ENCODE measurements around the gene TMEM213.

TMEM213 gene

GRCh38 chr7:138875794-138876193 lies 78.0 kb downstream of the TMEM213 start:
- TF ChIP-seq ZNF274 (IDR thresholded peaks at IDR 0.05; ENCODE audit: low read depth, low read length) (no peak), YY1 (IDR thresholded peaks at IDR 0.05; ENCODE audit: insufficient read depth, insufficient read length) (no peak), SUZ12 (IDR thresholded peaks at IDR 0.05; ENCODE audit: extremely low read depth, insufficient read depth, insufficient read length) (no peak)

GRCh38 chr7:138876326-138876725 lies 78.5 kb downstream of the TMEM213 start:
- H3K36me3 ChIP-seq (ENCODE audit: insufficient read depth, insufficient read length, low read length), result peaks cover 5% of the 10 kb centered on the region
- H3K9ac ChIP-seq (ENCODE audit: insufficient read length, low read depth), result no peak overlapping the region
- no peak for DNase-seq (ENCODE audit: low read depth, low spot score)
- no peaks in the 10 kb centered on the region for H3K9me3 ChIP-seq (ENCODE audit: insufficient read depth, low read length)
- H3K4me3 ChIP-seq (ENCODE audit: insufficient read length, low read depth), result no peak overlapping the region
- H3K27me3 ChIP-seq (ENCODE audit: insufficient read depth, insufficient read length), result no peaks in the 10 kb centered on the region
- TF ChIP-seq ZNF274 (IDR thresholded peaks at IDR 0.05; ENCODE audit: low read depth, low read length) (no peak), SUZ12 (IDR thresholded peaks at IDR 0.05; ENCODE audit: extremely low read depth, insufficient read depth, insufficient read length) (no peak), YY1 (IDR thresholded peaks at IDR 0.05; ENCODE audit: insufficient read depth, insufficient read length) (no peak)
- no peaks in the 10 kb centered on the region for H3K4me1 ChIP-seq (ENCODE audit: insufficient read depth, insufficient read length)

More at GRCh38 chr7:138875794-138876193, 78.0 kb downstream of the TMEM213 start:
- no peak for DNase-seq (ENCODE audit: low read depth, low spot score)
- no peaks in the 10 kb centered on the region for H3K4me1 ChIP-seq (ENCODE audit: insufficient read depth, insufficient read length)
- H3K9ac ChIP-seq (ENCODE audit: insufficient read length, low read depth), result no peak overlapping the region
- no peaks in the 10 kb centered on the region for H3K27me3 ChIP-seq (ENCODE audit: insufficient read depth, insufficient read length)
- no peaks in the 10 kb centered on the region for H3K9me3 ChIP-seq (ENCODE audit: insufficient read depth, low read length)
- H3K4me3 ChIP-seq (ENCODE audit: insufficient read length, low read depth), result no peak overlapping the region
- H3K36me3 ChIP-seq (ENCODE audit: insufficient read depth, insufficient read length, low read length), result peaks cover 3% of the 10 kb centered on the region

GRCh38 chr7:138878051-138878450 lies 80.3 kb downstream of the TMEM213 start:
- Histone ChIP-seq H3K4me3 (ENCODE audit: insufficient read length, low read depth) (no peak overlapping the region), H3K4me1 (ENCODE audit: insufficient read depth, insufficient read length) (no peaks in the 10 kb centered on the region), H3K36me3 (ENCODE audit: insufficient read depth, insufficient read length, low read length) (peaks cover 5% of the 10 kb centered on the region), H3K9me3 (ENCODE audit: insufficient read depth, low read length) (no peaks in the 10 kb centered on the region), H3K9ac (ENCODE audit: insufficient read length, low read depth) (no peak overlapping the region), H3K27me3 (ENCODE audit: insufficient read depth, insufficient read length) (no peaks in the 10 kb centered on the region)
- DNase-seq (ENCODE audit: low read depth, low spot score), result no peak
- no peak for TF ChIP-seq ZNF274 (IDR thresholded peaks at IDR 0.05; ENCODE audit: low read depth, low read length)
- no peak for TF ChIP-seq SUZ12 (IDR thresholded peaks at IDR 0.05; ENCODE audit: extremely low read depth, insufficient read depth, insufficient read length)
- no peak for TF ChIP-seq YY1 (IDR thresholded peaks at IDR 0.05; ENCODE audit: insufficient read depth, insufficient read length)

- Histone ChIP-seq H3K9me3 (ENCODE audit: insufficient read depth, low read length) (no peaks in the 10 kb centered on the region), H3K4me1 (ENCODE audit: insufficient read depth, insufficient read length) (no peaks in the 10 kb centered on the region), H3K9ac (ENCODE audit: insufficient read length, low read depth) (no peak overlapping the region), H3K36me3 (ENCODE audit: insufficient read depth, insufficient read length, low read length) (peaks cover 5% of the 10 kb centered on the region), H3K4me3 (ENCODE audit: insufficient read length, low read depth) (no peak overlapping the region), H3K27me3 (ENCODE audit: insufficient read depth, insufficient read length) (no peaks in the 10 kb centered on the region)
- no peak for TF ChIP-seq YY1 (IDR thresholded peaks at IDR 0.05; ENCODE audit: insufficient read depth, insufficient read length)
- no peak for TF ChIP-seq SUZ12 (IDR thresholded peaks at IDR 0.05; ENCODE audit: extremely low read depth, insufficient read depth, insufficient read length)
- no peak for TF ChIP-seq ZNF274 (IDR thresholded peaks at IDR 0.05; ENCODE audit: low read depth, low read length)
- no peak for DNase-seq (ENCODE audit: low read depth, low spot score)
These were observed 81.1 kb downstream of the TMEM213 start for GRCh38 chr7:138878856-138879255.

DNA sequence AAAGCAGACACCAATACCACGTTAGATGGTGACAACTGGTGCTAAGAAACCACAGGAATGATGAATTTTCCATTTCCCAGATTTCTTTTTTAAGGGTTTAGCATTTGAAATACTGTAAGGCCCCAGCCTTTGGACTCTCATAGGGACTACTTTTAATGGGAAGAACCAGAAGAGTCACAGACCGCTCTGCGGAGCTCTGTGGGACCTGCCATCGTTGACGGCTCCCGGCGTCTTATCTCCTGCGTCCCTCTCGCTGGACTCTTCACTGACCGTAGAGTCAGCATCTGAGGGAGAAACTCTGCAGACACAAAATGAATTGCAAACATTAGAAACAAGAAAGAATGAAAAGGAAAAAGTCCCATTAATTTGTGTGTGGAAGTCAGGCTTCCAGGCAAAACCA lies 81.6 kb downstream of the TMEM213 start:
- Histone ChIP-seq H3K36me3 (ENCODE audit: insufficient read depth, insufficient read length, low read length) (peaks cover 5% of the 10 kb centered on the region), H3K4me3 (ENCODE audit: insufficient read length, low read depth) (no peak overlapping the region), H3K9ac (ENCODE audit: insufficient read length, low read depth) (no peak overlapping the region), H3K27me3 (ENCODE audit: insufficient read depth, insufficient read length) (no peaks in the 10 kb centered on the region), H3K9me3 (ENCODE audit: insufficient read depth, low read length) (no peaks in the 10 kb centered on the region), H3K4me1 (ENCODE audit: insufficient read depth, insufficient read length) (no peaks in the 10 kb centered on the region)
- TF ChIP-seq YY1 (IDR thresholded peaks at IDR 0.05; ENCODE audit: insufficient read depth, insufficient read length) (no peak), ZNF274 (IDR thresholded peaks at IDR 0.05; ENCODE audit: low read depth, low read length) (no peak), SUZ12 (IDR thresholded peaks at IDR 0.05; ENCODE audit: extremely low read depth, insufficient read depth, insufficient read length) (no peak)
- DNase-seq (ENCODE audit: low read depth, low spot score), result no peak

GRCh38 chr7:138880881-138881578 lies 83.2 kb downstream of the TMEM213 start:
- DNase-seq (ENCODE audit: low read depth, low spot score), result no peak
- Histone ChIP-seq H3K4me1 (ENCODE audit: insufficient read depth, insufficient read length) (no peaks in the 10 kb centered on the region), H3K9ac (ENCODE audit: insufficient read length, low read depth) (no peak overlapping the region), H3K27me3 (ENCODE audit: insufficient read depth, insufficient read length) (no peaks in the 10 kb centered on the region), H3K9me3 (ENCODE audit: insufficient read depth, low read length) (no peaks in the 10 kb centered on the region), H3K36me3 (ENCODE audit: insufficient read depth, insufficient read length, low read length) (peaks cover 5% of the 10 kb centered on the region), H3K4me3 (ENCODE audit: insufficient read length, low read depth) (no peak overlapping the region)
- TF ChIP-seq SUZ12 (IDR thresholded peaks at IDR 0.05; ENCODE audit: extremely low read depth, insufficient read depth, insufficient read length) (no peak), ZNF274 (IDR thresholded peaks at IDR 0.05; ENCODE audit: low read depth, low read length) (no peak), YY1 (IDR thresholded peaks at IDR 0.05; ENCODE audit: insufficient read depth, insufficient read length) (no peak)

DNA sequence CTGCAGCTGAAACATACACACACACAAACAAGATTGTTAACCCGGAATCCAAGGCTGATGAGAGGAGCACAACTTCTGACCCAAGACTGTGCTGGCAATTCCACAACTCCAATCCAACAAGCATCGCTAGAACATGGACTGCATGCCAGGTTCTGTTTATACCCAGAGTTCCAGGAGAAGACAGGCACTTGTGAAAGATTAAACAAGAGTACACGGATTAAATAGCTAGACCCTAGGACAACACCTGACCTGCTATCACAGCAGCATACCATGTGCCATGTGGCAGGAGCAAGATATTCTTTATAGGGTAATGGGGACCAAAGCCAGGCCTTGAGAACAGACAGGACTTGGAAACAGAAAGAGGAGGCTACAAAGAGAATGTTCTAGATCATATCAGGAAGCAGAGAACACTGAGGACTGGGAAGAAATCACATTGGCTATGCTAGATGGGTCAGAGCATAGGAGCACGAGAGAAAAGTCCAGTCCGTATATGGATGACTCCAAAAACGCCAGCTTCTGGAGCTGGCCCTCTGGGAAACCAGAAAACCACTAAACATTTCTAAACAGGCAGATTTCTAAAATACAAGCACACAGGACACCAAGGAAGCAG lies 83.9 kb downstream of the TMEM213 start:
- no peaks in the 10 kb centered on the region for H3K4me1 ChIP-seq (ENCODE audit: insufficient read depth, insufficient read length)
- no peak overlapping the region for H3K9ac ChIP-seq (ENCODE audit: insufficient read length, low read depth)
- TF ChIP-seq SUZ12 (IDR thresholded peaks at IDR 0.05; ENCODE audit: extremely low read depth, insufficient read depth, insufficient read length), result no peak
- no peak for TF ChIP-seq YY1 (IDR thresholded peaks at IDR 0.05; ENCODE audit: insufficient read depth, insufficient read length)
- no peak for TF ChIP-seq ZNF274 (IDR thresholded peaks at IDR 0.05; ENCODE audit: low read depth, low read length)
- H3K27me3 ChIP-seq (ENCODE audit: insufficient read depth, insufficient read length), result no peaks in the 10 kb centered on the region
- H3K36me3 ChIP-seq (ENCODE audit: insufficient read depth, insufficient read length, low read length), result peaks cover 5% of the 10 kb centered on the region
- no peaks in the 10 kb centered on the region for H3K9me3 ChIP-seq (ENCODE audit: insufficient read depth, low read length)
- no peak for DNase-seq (ENCODE audit: low read depth, low spot score)
- H3K4me3 ChIP-seq (ENCODE audit: insufficient read length, low read depth), result no peak overlapping the region
